ENCODE measurements around the gene GRIA4.

GRCh38 chr11:105648762-105649161 lies 38.9 kb downstream of the GRIA4 start:
- TF ChIP-seq CTCF (IDR thresholded peaks at IDR 0.05) (no peak), POLR2A (IDR thresholded peaks at IDR 0.05) (no peak)

All from lower leg skin (tissue), 3 donors.